ENCODE data around the gene ADAMTS12. TPM values are rescaled to one million over a fixed set of nuclear protein-coding genes. Genes with fewer than 3 reads are reported as not detected.

ADAMTS12 gene
- total RNA-seq, 1 experiment from 2014 or later, result 0.18 TPM

GRCh38 chr5:33565324-33565723, 326.5 kb downstream of the ADAMTS12 start:
- Histone ChIP-seq H3K4me3 (ENCODE audit: low read length) (no peak overlapping the region), H3K36me3 (ENCODE audit: low read depth, low read length) (no peaks in the 10 kb centered on the region), H3K9me3 (ENCODE audit: low read length) (no peaks in the 10 kb centered on the region), H4K20me1 (ENCODE audit: low read length) (no peaks in the 10 kb centered on the region), H3K27ac (ENCODE audit: low read length) (no peak overlapping the region), H3F3A (ENCODE audit: low read length, unreplicated experiment) (no peaks in the 10 kb centered on the region), H3K9me2 (replicated peaks; ENCODE audit: low read length) (no peaks in the 10 kb centered on the region; the same call in 1 of the 2 replicates), H2AFZ (ENCODE audit: low read length) (no peak overlapping the region), H3K79me2 (ENCODE audit: low read length) (no peaks in the 10 kb centered on the region), H3K4me2 (ENCODE audit: low read length) (no peak overlapping the region), H3K4me1 (ENCODE audit: insufficient read depth, low read length) (no peaks in the 10 kb centered on the region), H3K9ac (ENCODE audit: low read length) (no peak overlapping the region), H3K27me3 (ENCODE audit: low read length) (no peaks in the 10 kb centered on the region)
- no peak for TF ChIP-seq EZH2 (IDR thresholded peaks at IDR 0.05; ENCODE audit: low read length, unreplicated experiment)
- POLR2A ChIA-PET (ENCODE audit: unreplicated experiment), result no interaction called here
- CTCF ChIA-PET, result interaction anchor here (0.5 kb wide), 1 partner anchor 404 kb away, joined by 3 read pairs; no protein-coding TSS in a partner anchor
- BruUV-seq (replicated peaks), result no TSS peak
- intact Hi-C loops (cut with micrococcal nuclease), result no loop called here
- no peak for DNase-seq
- no peak for ATAC-seq

GRCh38 chr5:33563983-33564908, 327.5 kb downstream of the ADAMTS12 start:
- TF ChIP-seq EZH2 (IDR thresholded peaks at IDR 0.05; ENCODE audit: low read length, unreplicated experiment) (no peak), CTCF (conservative IDR thresholded peaks at IDR 0.05; ENCODE audit: low read depth, low read length) (no peak), EZH2phosphoT487 (IDR thresholded peaks at IDR 0.05; ENCODE audit: borderline replicate concordance, low read length) (no peak)
- no peaks in the 10 kb centered on the region; the same call in 1 of the 2 replicates for H3K9me2 ChIP-seq (replicated peaks; ENCODE audit: low read length)
- intact Hi-C loops (cut with micrococcal nuclease), result no loop called here
- no peak overlapping the region for H3K4me3 ChIP-seq (ENCODE audit: low read length)
- no peak for DNase-seq
- no peak overlapping the region for H3K27ac ChIP-seq (ENCODE audit: low read length)
- no peak overlapping the region for H2AFZ ChIP-seq (ENCODE audit: low read length)
- POLR2A ChIA-PET (ENCODE audit: unreplicated experiment), result no interaction called here
- CTCF ChIA-PET, result no interaction called here
- no peak overlapping the region for H3K4me2 ChIP-seq (ENCODE audit: low read length)
- H3K9me3 ChIP-seq (ENCODE audit: low read length), result no peaks in the 10 kb centered on the region
- no peaks in the 10 kb centered on the region for H3K79me2 ChIP-seq (ENCODE audit: low read length)
- no peaks in the 10 kb centered on the region for H3K36me3 ChIP-seq (ENCODE audit: low read depth, low read length)
- no peaks in the 10 kb centered on the region for H3K27me3 ChIP-seq (ENCODE audit: low read length)
- no peak overlapping the region for H3K9ac ChIP-seq (ENCODE audit: low read length)
- BruUV-seq (replicated peaks), result no TSS peak
- H3F3A ChIP-seq (ENCODE audit: low read length, unreplicated experiment), result no peaks in the 10 kb centered on the region
- no peaks in the 10 kb centered on the region for H4K20me1 ChIP-seq (ENCODE audit: low read length)
- H3K4me1 ChIP-seq (ENCODE audit: insufficient read depth, low read length), result no peaks in the 10 kb centered on the region
- ATAC-seq, result no peak

GRCh38 chr5:33563530-33563929, 328.3 kb downstream of the ADAMTS12 start:
- H2AFZ ChIP-seq (ENCODE audit: low read length), result no peak overlapping the region
- no peak for DNase-seq
- no peak overlapping the region for H3K4me2 ChIP-seq (ENCODE audit: low read length)
- ChIA-PET POLR2A (ENCODE audit: unreplicated experiment) (no interaction called here), CTCF (no interaction called here)
- H3K9ac ChIP-seq (ENCODE audit: low read length), result no peak overlapping the region
- no peaks in the 10 kb centered on the region for H3K9me3 ChIP-seq (ENCODE audit: low read length)
- no TSS peak for BruUV-seq (replicated peaks)
- H3K79me2 ChIP-seq (ENCODE audit: low read length), result no peaks in the 10 kb centered on the region
- H3K4me3 ChIP-seq (ENCODE audit: low read length), result no peak overlapping the region
- no peaks in the 10 kb centered on the region; the same call in 1 of the 2 replicates for H3K9me2 ChIP-seq (replicated peaks; ENCODE audit: low read length)
- no peaks in the 10 kb centered on the region for H3K36me3 ChIP-seq (ENCODE audit: low read depth, low read length)
- intact Hi-C loops (cut with micrococcal nuclease), result no loop called here
- H4K20me1 ChIP-seq (ENCODE audit: low read length), result no peaks in the 10 kb centered on the region
- TF ChIP-seq CTCF (conservative IDR thresholded peaks at IDR 0.05; ENCODE audit: low read depth, low read length), result no peak
- TF ChIP-seq EZH2phosphoT487 (IDR thresholded peaks at IDR 0.05; ENCODE audit: borderline replicate concordance, low read length), result no peak
- no peak for TF ChIP-seq EZH2 (IDR thresholded peaks at IDR 0.05; ENCODE audit: low read length, unreplicated experiment)
- no peaks in the 10 kb centered on the region for H3F3A ChIP-seq (ENCODE audit: low read length, unreplicated experiment)
- H3K27ac ChIP-seq (ENCODE audit: low read length), result no peak overlapping the region
- no peaks in the 10 kb centered on the region for H3K27me3 ChIP-seq (ENCODE audit: low read length)
- no peak for ATAC-seq
- no peaks in the 10 kb centered on the region for H3K4me1 ChIP-seq (ENCODE audit: insufficient read depth, low read length)
